Measurements from ENCODE around the gene ACSBG1.

The ACSBG1 gene

GRCh38 chr15:78127882-78128281, 106.5 kb downstream of the ACSBG1 start:
- no peak for TF ChIP-seq EZH2 (IDR thresholded peaks at IDR 0.05; ENCODE audit: borderline replicate concordance, low read depth, low read length, severe bottlenecking)
- TF ChIP-seq, protein P1, sequence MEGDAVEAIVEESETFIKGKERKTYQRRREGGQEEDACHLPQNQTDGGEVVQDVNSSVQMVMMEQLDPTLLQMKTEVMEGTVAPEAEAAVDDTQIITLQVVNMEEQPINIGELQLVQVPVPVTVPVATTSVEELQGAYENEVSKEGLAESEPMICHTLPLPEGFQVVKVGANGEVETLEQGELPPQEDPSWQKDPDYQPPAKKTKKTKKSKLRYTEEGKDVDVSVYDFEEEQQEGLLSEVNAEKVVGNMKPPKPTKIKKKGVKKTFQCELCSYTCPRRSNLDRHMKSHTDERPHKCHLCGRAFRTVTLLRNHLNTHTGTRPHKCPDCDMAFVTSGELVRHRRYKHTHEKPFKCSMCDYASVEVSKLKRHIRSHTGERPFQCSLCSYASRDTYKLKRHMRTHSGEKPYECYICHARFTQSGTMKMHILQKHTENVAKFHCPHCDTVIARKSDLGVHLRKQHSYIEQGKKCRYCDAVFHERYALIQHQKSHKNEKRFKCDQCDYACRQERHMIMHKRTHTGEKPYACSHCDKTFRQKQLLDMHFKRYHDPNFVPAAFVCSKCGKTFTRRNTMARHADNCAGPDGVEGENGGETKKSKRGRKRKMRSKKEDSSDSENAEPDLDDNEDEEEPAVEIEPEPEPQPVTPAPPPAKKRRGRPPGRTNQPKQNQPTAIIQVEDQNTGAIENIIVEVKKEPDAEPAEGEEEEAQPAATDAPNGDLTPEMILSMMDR (IDR thresholded peaks at IDR 0.05; ENCODE audit: borderline replicate concordance, extremely low read depth, low read length, poor library complexity, severe bottlenecking) = no peak
- no peaks in the 10 kb centered on the region for H3K9me3 ChIP-seq (ENCODE audit: insufficient read depth, low read length, severe bottlenecking)
- H3K79me2 ChIP-seq (ENCODE audit: insufficient read depth, low read length) = no peaks in the 10 kb centered on the region
- no peak overlapping the region for H3K4me3 ChIP-seq (ENCODE audit: low read depth in 1 of 2, low read length in 2 of 2)
- ATAC-seq (ENCODE audit: insufficient read depth, low read depth) (no peak), DNase-seq (no peak)
- no peaks in the 10 kb centered on the region for H3K36me3 ChIP-seq (ENCODE audit: insufficient read depth, low read length)
- no peak overlapping the region for H3K4me2 ChIP-seq (ENCODE audit: insufficient read depth, low read length)
- peaks cover 15% of the 10 kb centered on the region for H3K4me1 ChIP-seq (ENCODE audit: insufficient read depth, low read length)
- H2AFZ ChIP-seq (ENCODE audit: low read depth, low read length) = no peak overlapping the region
- no peaks in the 10 kb centered on the region for H4K20me1 ChIP-seq (ENCODE audit: insufficient read depth, low read length)
- H3K9ac ChIP-seq (ENCODE audit: low read depth, low read length) = no peak overlapping the region
- no peak overlapping the region for H3K27ac ChIP-seq (ENCODE audit: low read length)
- H3K27me3 ChIP-seq (ENCODE audit: insufficient read depth, low read length, poor library complexity) = no peaks in the 10 kb centered on the region

GRCh38 chr15:78125267-78125666, 109.1 kb downstream of the ACSBG1 start:
- no peaks in the 10 kb centered on the region for H4K20me1 ChIP-seq (ENCODE audit: insufficient read depth, low read length)
- H3K9me3 ChIP-seq (ENCODE audit: insufficient read depth, low read length, severe bottlenecking) = no peaks in the 10 kb centered on the region
- H3K27me3 ChIP-seq (ENCODE audit: insufficient read depth, low read length, poor library complexity) = no peaks in the 10 kb centered on the region
- H2AFZ ChIP-seq (ENCODE audit: low read depth, low read length) = no peak overlapping the region
- no peak overlapping the region for H3K4me3 ChIP-seq (ENCODE audit: low read depth in 1 of 2, low read length in 2 of 2)
- H3K27ac ChIP-seq (ENCODE audit: low read length) = no peak overlapping the region
- H3K36me3 ChIP-seq (ENCODE audit: insufficient read depth, low read length) = no peaks in the 10 kb centered on the region
- TF ChIP-seq EZH2 (IDR thresholded peaks at IDR 0.05; ENCODE audit: borderline replicate concordance, low read depth, low read length, severe bottlenecking) = no peak
- TF ChIP-seq, protein P1 (IDR thresholded peaks at IDR 0.05; ENCODE audit: borderline replicate concordance, extremely low read depth, low read length, poor library complexity, severe bottlenecking) = no peak
- DNase-seq (no peak), ATAC-seq (ENCODE audit: insufficient read depth, low read depth) (no peak)
- H3K4me1 ChIP-seq (ENCODE audit: insufficient read depth, low read length) = no peaks in the 10 kb centered on the region
- no peak overlapping the region for H3K9ac ChIP-seq (ENCODE audit: low read depth, low read length)
- no peak overlapping the region for H3K4me2 ChIP-seq (ENCODE audit: insufficient read depth, low read length)
- no peaks in the 10 kb centered on the region for H3K79me2 ChIP-seq (ENCODE audit: insufficient read depth, low read length)

GRCh38 chr15:78120523-78120922, 113.8 kb downstream of the ACSBG1 start:
- TF ChIP-seq, protein P1 (IDR thresholded peaks at IDR 0.05; ENCODE audit: borderline replicate concordance, extremely low read depth, low read length, poor library complexity, severe bottlenecking) = no peak
- TF ChIP-seq EZH2 (IDR thresholded peaks at IDR 0.05; ENCODE audit: borderline replicate concordance, low read depth, low read length, severe bottlenecking) = no peak
- H3K9ac ChIP-seq (ENCODE audit: low read depth, low read length) = no peak overlapping the region
- no peak overlapping the region for H3K4me3 ChIP-seq (ENCODE audit: low read depth in 1 of 2, low read length in 2 of 2)
- H2AFZ ChIP-seq (ENCODE audit: low read depth, low read length) = no peak overlapping the region
- ATAC-seq (ENCODE audit: insufficient read depth, low read depth) (no peak), DNase-seq (no peak)
- H3K4me1 ChIP-seq (ENCODE audit: insufficient read depth, low read length) = no peaks in the 10 kb centered on the region
- no peaks in the 10 kb centered on the region for H3K9me3 ChIP-seq (ENCODE audit: insufficient read depth, low read length, severe bottlenecking)
- H4K20me1 ChIP-seq (ENCODE audit: insufficient read depth, low read length) = no peaks in the 10 kb centered on the region
- H3K36me3 ChIP-seq (ENCODE audit: insufficient read depth, low read length) = no peaks in the 10 kb centered on the region
- H3K27me3 ChIP-seq (ENCODE audit: insufficient read depth, low read length, poor library complexity) = no peaks in the 10 kb centered on the region
- H3K79me2 ChIP-seq (ENCODE audit: insufficient read depth, low read length) = no peaks in the 10 kb centered on the region
- H3K4me2 ChIP-seq (ENCODE audit: insufficient read depth, low read length) = no peak overlapping the region
- no peak overlapping the region for H3K27ac ChIP-seq (ENCODE audit: low read length)

All from DND-41 (cell line).